Left ventricle myocardium inferior (tissue), 1 donor: Measurements from ENCODE around the gene SHH. TPM values are rescaled to one million over a fixed set of nuclear protein-coding genes. Genes with fewer than 3 reads are reported as not detected.

Experiments
- DNase-seq: peaks from one replicate; pipeline ENCODE4 v3.0.0-alpha.2; 2020
- H3K27ac ChIP-seq: fragments of 200-600 bp; replicated peaks from 2 replicates; pipeline ENCODE4 v1.8.0; 2021
- H3K27me3 ChIP-seq: fragments of 200-600 bp; 2 replicates; pipeline ENCODE4 v1.8.0; 2021; ENCODE audit warnings: low read depth
- H3K36me3 ChIP-seq: fragments of 200-600 bp; 2 replicates; pipeline ENCODE4 v1.8.0; 2021
- H3K4me1 ChIP-seq: fragments of 200-600 bp; 2 replicates; pipeline ENCODE4 v1.8.0; 2021
- H3K4me3 ChIP-seq: fragments of 200-600 bp; 2 replicates; pipeline ENCODE4 v1.8.0; 2021; ENCODE audit warnings: mild to moderate bottlenecking, moderate library complexity
- H3K9me3 ChIP-seq: fragments of 200-600 bp; replicated peaks from 2 replicates; pipeline ENCODE4 v1.8.0; 2021
- intact Hi-C: fragments of 100-400 bp; cut with micrococcal nuclease; formaldehyde crosslinking; loops from one replicate; pipeline ENCODE4 v1.11.0; 2022
- total RNA-seq: library from RNA; stranded (reverse); fragmentation: NEBNext Ultra II Directional; extraction: Animal tissue kit (Norgen Biotek cat#: 25700); gene quantifications from one replicate; pipeline ENCODE4 v1.2.1, GENCODE V29; 2021
- TF ChIP-seq, protein P1 (sequence below): fragments of 200-600 bp; IDR thresholded peaks from 2 replicates; pipeline ENCODE4 v1.8.0; 2021; ENCODE audit warnings: antibody characterized with exemption, mild to moderate bottlenecking, borderline replicate concordance
- donor health status: DM: no; HTN: yes; CAD: no; lungs with severe emphysema.

The SHH gene
- total RNA-seq, 1 donor from 2014 or later, result not detected

DNA sequence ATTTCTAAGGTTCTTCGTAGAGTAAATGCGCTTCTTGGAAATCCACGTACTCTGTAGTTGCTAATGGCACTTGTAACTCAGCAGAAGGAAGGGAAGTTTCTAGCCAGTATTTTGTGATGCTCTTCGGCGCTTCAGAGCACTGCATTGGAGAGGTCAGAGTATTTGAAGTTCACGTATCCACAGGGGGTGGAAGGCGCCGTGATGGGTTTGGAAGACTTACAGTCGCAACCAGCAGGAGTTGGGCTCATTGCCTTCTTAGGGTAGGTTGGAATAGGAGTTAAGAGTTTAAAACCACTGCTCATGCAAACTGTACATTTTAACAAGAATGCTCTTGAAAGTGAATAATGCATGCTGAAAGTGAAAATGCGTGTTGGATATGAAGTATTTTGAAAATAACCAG, 49.1 kb downstream of the SHH start:
- Histone ChIP-seq H3K9me3 (no peaks in the 10 kb centered on the region), H3K27me3 (no peaks in the 10 kb centered on the region), H3K4me1 (peaks cover 53% of the 10 kb centered on the region), H3K36me3 (peaks cover 46% of the 10 kb centered on the region), H3K4me3 (no peak overlapping the region), H3K27ac (peak overlapping the region; percentile 69)
- TF ChIP-seq, protein P1, sequence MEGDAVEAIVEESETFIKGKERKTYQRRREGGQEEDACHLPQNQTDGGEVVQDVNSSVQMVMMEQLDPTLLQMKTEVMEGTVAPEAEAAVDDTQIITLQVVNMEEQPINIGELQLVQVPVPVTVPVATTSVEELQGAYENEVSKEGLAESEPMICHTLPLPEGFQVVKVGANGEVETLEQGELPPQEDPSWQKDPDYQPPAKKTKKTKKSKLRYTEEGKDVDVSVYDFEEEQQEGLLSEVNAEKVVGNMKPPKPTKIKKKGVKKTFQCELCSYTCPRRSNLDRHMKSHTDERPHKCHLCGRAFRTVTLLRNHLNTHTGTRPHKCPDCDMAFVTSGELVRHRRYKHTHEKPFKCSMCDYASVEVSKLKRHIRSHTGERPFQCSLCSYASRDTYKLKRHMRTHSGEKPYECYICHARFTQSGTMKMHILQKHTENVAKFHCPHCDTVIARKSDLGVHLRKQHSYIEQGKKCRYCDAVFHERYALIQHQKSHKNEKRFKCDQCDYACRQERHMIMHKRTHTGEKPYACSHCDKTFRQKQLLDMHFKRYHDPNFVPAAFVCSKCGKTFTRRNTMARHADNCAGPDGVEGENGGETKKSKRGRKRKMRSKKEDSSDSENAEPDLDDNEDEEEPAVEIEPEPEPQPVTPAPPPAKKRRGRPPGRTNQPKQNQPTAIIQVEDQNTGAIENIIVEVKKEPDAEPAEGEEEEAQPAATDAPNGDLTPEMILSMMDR, result no peak
- no peak for DNase-seq
- intact Hi-C loops, result no loop called here

DNA sequence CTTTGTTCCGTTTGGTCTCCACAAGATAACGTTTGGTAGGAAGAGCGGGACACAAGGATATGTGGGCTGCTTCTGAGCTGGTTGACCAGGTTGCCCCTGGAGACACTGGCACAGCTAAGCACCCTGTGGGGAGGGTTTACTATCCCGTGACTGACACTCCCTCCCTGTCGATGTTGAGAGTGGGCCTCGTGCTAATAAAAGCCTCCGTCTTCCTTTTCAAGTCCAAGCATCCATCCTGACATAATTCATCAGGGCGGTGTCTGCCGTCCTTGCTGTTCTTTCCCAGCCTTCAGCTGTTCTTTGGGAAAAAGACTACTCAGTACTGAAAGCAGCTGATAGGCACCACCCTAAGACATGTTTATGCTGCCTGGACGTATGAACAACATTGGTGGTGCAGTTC, 49.6 kb downstream of the SHH start:
- Histone ChIP-seq H3K27me3 (no peaks in the 10 kb centered on the region), H3K9me3 (no peaks in the 10 kb centered on the region), H3K4me3 (no peak overlapping the region), H3K4me1 (peaks cover 53% of the 10 kb centered on the region), H3K36me3 (peaks cover 44% of the 10 kb centered on the region), H3K27ac (peak overlapping the region; percentile 69)
- intact Hi-C loops, result no loop called here
- TF ChIP-seq, protein P1, result no peak
- DNase-seq, result no peak

DNA sequence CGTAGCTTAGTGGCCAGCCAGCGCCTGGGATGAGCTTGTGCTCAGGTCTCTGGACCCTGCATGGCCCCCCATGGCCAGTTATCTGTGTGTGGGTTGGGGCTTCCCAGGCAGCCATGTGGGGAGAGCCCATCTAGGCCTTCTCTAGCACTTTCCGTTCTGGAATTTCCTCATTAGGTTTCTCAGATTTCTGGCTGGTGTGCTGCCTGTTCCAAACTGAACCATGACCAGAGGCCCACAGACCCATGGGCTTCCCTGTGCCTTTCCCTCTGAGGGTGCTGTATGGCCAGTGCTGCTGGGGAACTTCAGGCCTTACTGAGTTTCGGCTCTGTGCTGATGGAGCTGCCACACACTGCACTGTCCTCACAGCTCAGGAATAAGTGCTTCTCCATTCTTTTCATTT, 50.2 kb downstream of the SHH start:
- no peaks in the 10 kb centered on the region for H3K27me3 ChIP-seq
- no peak for DNase-seq
- TF ChIP-seq, protein P1, result no peak
- H3K9me3 ChIP-seq, result peaks cover 2% of the 10 kb centered on the region
- peaks cover 40% of the 10 kb centered on the region for H3K36me3 ChIP-seq
- no peak overlapping the region for H3K4me3 ChIP-seq
- peak overlapping the region; percentile 69 for H3K27ac ChIP-seq
- intact Hi-C loops, result no loop called here
- H3K4me1 ChIP-seq, result peaks cover 53% of the 10 kb centered on the region

DNA sequence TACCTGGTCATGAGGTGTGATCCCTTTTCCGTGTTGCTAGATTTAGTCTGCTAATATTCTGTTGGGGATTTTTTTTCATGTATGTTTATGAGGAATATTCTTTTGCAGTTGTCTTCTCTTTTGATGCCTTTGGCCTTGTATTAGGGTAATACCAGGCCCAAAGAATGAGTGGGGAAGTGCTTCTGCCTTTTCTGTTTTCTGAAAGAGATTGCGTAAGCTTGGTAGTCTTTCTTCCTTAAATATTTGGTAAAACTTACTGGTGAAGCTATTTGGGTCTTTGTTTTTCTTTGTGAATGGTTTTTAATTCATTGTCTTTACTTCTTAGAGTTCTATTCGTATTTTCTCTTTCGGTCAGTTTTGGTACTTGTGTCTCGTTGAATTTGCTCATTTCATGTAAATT, 51.1 kb downstream of the SHH start:
- no peak for DNase-seq
- intact Hi-C loops, result no loop called here
- Histone ChIP-seq H3K9me3 (peaks cover 2% of the 10 kb centered on the region), H3K27ac (no peak overlapping the region), H3K27me3 (no peaks in the 10 kb centered on the region), H3K36me3 (peaks cover 31% of the 10 kb centered on the region), H3K4me1 (peaks cover 53% of the 10 kb centered on the region), H3K4me3 (no peak overlapping the region)
- TF ChIP-seq, protein P1, result no peak

DNA sequence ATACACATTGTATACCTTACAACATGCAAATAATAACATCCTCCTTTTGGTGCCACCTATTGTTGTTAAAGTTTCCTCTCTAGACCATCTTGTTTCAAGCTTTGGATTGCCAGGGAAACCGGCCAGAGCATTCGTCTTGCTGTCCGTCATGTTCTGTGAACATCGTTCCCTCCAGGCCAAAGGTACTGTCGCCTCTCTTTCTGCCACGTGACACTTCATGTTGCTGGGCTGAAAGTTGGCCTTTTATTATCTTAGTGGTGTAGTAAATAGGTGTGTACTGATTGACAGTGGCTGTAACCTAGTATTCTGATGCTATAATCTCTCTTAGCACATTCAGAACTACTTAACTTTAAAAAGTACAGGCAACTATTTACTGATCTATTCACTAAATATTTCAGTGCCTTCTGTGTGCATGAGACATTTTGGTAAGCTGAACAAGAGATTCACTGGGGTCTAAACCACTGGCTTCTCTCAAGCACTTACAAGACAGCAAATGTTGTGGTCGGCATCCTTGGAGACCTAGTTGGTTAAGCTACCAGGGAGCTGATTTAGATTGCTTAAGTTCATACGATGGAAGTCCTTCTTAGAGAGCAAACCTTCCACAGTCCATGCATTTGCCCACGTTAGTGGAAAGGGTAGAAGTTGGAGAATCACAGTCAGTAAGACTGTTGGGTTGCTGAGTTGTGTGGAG, 52.4 kb downstream of the SHH start:
- no peaks in the 10 kb centered on the region for H3K27me3 ChIP-seq
- TF ChIP-seq, protein P1, result no peak
- no peak overlapping the region for H3K4me3 ChIP-seq
- peaks cover 61% of the 10 kb centered on the region for H3K4me1 ChIP-seq
- intact Hi-C loops, result no loop called here
- no peak for DNase-seq
- peaks cover 18% of the 10 kb centered on the region for H3K36me3 ChIP-seq
- H3K27ac ChIP-seq, result peak overlapping the region; percentile 9
- H3K9me3 ChIP-seq, result peaks cover 2% of the 10 kb centered on the region
